HCT116 (cell line): ENCODE data around the gene SCAF1.

Experiments
- EGR1 ChIP-seq: IDR thresholded peaks from 2 replicates; pipeline ENCODE4 v1.6.1; 2012; ENCODE audit warnings: low read depth
- ELF1 ChIP-seq: IDR thresholded peaks from 2 replicates; pipeline ENCODE4 v1.6.1; 2012; ENCODE audit warnings: low read depth, borderline replicate concordance
- EZH2 ChIP-seq: fragments of 200-600 bp; sonication (generic); IDR thresholded peaks from 2 replicates; pipeline ENCODE4 v1.6.1; 2017; ENCODE audit warnings: antibody characterized with exemption, mixed run types
- EZH2phosphoT487 ChIP-seq: fragments of 200-600 bp; IDR thresholded peaks from 2 replicates; pipeline ENCODE4 v1.6.1; 2018; ENCODE audit warnings: antibody characterized with exemption, borderline replicate concordance
- POLR2A ChIP-seq: IDR thresholded peaks from 2 replicates; pipeline ENCODE4 v1.7.0; 2011; ENCODE audit warnings: borderline replicate concordance; ENCODE audit not compliant: insufficient read depth, insufficient read length; ENCODE audit errors: extremely low read depth
- RAD21 ChIP-seq: IDR thresholded peaks from 2 replicates; pipeline ENCODE4 v1.6.1; 2012; ENCODE audit warnings: low read depth, mild to moderate bottlenecking
- SP1 ChIP-seq: IDR thresholded peaks from 2 replicates; pipeline ENCODE4 v1.6.1; 2012; ENCODE audit warnings: low read depth
- YY1 ChIP-seq: IDR thresholded peaks from 2 replicates; pipeline ENCODE4 v1.6.1; 2011; ENCODE audit warnings: low read length, low read depth, moderate library complexity, mild to moderate bottlenecking; ENCODE audit not compliant: insufficient replicate concordance; ENCODE audit errors: extremely low read depth
- TF ChIP-seq, protein P1 (sequence below), 3 experiments: fragments of 200-600 bp in 1 of 3; sonication (generic) in 1 of 3; IDR thresholded peaks in 2 of 3; conservative IDR thresholded peaks in 1 of 3; 2 replicates each; pipeline ENCODE4 v1.5.1; 2012 to 2017; ENCODE audit warnings: low read depth in 2 of 3, low read length in 2 of 3, antibody characterized with exemption in 1 of 3, borderline replicate concordance in 1 of 3, control low read depth in 1 of 3, mild to moderate bottlenecking in 1 of 3, mixed read lengths in 1 of 3, mixed run types in 1 of 3, moderate library complexity in 1 of 3; ENCODE audit not compliant: insufficient read depth in 1 of 3
- TF ChIP-seq, protein P2 (sequence below): IDR thresholded peaks from 2 replicates; pipeline ENCODE4 v1.6.1; 2012; ENCODE audit warnings: low read depth

DNA sequence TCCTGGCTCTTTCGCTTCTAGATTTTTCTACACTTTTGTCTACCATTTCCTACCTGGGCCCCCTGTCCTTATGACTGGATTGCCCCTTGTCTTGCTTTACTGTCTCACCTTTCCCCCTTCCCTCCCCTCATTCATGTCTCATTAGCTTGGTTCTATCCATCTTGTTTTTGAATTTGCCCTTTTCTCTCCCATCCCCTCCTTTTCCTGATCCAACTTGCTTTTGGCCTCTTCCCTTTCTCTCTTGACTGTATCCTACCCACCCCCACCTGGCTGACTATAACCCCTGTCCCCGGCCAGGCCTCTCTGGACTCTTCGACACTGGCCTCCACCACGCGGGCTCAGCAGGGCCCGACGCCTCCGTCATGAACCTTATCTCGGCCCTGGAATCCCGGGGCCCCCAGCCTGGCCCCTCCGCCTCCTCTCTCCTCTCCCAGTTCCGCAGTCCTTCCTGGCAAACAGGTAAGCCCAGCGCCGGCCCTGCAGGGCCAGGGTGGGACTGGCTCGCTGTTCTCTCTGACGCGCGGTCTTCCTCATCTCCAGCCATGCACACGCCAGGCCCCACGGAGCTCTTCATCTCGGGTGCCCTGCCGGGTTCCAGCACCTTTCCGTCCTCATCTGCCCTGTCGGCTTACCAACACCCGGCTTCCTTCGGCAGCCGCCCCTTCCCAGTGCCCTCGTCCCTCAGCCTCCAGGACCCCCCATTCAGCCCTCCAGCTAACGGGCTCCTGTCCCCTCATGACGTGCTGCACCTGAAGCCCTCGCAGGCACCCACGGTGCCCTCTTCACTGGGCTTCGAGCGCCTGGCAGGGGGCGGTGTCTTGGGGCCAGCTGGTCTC lies 47.6 kb upstream of the SCAF1 start:
- TF ChIP-seq EZH2phosphoT487 (no peak), POLR2A (no peak), ELF1 (no peak), EZH2 (no peak), SP1 (no peak), RAD21 (no peak), EGR1 (no peak), YY1 (no peak)
- TF ChIP-seq, protein P1, sequence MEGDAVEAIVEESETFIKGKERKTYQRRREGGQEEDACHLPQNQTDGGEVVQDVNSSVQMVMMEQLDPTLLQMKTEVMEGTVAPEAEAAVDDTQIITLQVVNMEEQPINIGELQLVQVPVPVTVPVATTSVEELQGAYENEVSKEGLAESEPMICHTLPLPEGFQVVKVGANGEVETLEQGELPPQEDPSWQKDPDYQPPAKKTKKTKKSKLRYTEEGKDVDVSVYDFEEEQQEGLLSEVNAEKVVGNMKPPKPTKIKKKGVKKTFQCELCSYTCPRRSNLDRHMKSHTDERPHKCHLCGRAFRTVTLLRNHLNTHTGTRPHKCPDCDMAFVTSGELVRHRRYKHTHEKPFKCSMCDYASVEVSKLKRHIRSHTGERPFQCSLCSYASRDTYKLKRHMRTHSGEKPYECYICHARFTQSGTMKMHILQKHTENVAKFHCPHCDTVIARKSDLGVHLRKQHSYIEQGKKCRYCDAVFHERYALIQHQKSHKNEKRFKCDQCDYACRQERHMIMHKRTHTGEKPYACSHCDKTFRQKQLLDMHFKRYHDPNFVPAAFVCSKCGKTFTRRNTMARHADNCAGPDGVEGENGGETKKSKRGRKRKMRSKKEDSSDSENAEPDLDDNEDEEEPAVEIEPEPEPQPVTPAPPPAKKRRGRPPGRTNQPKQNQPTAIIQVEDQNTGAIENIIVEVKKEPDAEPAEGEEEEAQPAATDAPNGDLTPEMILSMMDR (IDR thresholded peaks at IDR 0.05 in 2 of 3, conservative IDR thresholded peaks at IDR 0.05 in 1 of 3; ENCODE audit: borderline replicate concordance in 1 of 3, insufficient read depth in 1 of 3, low read depth in 2 of 3, low read length in 2 of 3): no peak
- TF ChIP-seq, protein P2, sequence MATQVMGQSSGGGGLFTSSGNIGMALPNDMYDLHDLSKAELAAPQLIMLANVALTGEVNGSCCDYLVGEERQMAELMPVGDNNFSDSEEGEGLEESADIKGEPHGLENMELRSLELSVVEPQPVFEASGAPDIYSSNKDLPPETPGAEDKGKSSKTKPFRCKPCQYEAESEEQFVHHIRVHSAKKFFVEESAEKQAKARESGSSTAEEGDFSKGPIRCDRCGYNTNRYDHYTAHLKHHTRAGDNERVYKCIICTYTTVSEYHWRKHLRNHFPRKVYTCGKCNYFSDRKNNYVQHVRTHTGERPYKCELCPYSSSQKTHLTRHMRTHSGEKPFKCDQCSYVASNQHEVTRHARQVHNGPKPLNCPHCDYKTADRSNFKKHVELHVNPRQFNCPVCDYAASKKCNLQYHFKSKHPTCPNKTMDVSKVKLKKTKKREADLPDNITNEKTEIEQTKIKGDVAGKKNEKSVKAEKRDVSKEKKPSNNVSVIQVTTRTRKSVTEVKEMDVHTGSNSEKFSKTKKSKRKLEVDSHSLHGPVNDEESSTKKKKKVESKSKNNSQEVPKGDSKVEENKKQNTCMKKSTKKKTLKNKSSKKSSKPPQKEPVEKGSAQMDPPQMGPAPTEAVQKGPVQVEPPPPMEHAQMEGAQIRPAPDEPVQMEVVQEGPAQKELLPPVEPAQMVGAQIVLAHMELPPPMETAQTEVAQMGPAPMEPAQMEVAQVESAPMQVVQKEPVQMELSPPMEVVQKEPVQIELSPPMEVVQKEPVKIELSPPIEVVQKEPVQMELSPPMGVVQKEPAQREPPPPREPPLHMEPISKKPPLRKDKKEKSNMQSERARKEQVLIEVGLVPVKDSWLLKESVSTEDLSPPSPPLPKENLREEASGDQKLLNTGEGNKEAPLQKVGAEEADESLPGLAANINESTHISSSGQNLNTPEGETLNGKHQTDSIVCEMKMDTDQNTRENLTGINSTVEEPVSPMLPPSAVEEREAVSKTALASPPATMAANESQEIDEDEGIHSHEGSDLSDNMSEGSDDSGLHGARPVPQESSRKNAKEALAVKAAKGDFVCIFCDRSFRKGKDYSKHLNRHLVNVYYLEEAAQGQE: no peak
